ENCODE results near the gene IPP.

DNA sequence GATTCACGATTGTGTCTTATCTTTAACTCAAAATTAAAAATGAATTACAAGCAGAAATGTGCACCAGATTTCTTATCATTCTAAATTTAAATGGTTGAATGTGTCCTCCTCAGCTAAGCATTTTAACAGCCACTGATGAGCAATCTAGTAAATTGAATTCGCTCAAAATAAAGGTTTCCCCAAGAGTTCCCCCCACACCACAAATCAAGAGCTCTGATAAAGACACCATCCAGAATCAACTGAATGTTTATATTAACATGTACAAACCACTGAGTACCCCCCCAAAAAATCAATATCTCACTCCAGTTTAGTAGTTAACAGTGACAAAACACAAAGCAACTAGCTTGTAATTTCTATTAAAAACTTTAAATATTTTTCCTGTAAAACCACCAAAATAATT, 66.1 kb downstream of the IPP start:
- TF ChIP-seq, protein P1, sequence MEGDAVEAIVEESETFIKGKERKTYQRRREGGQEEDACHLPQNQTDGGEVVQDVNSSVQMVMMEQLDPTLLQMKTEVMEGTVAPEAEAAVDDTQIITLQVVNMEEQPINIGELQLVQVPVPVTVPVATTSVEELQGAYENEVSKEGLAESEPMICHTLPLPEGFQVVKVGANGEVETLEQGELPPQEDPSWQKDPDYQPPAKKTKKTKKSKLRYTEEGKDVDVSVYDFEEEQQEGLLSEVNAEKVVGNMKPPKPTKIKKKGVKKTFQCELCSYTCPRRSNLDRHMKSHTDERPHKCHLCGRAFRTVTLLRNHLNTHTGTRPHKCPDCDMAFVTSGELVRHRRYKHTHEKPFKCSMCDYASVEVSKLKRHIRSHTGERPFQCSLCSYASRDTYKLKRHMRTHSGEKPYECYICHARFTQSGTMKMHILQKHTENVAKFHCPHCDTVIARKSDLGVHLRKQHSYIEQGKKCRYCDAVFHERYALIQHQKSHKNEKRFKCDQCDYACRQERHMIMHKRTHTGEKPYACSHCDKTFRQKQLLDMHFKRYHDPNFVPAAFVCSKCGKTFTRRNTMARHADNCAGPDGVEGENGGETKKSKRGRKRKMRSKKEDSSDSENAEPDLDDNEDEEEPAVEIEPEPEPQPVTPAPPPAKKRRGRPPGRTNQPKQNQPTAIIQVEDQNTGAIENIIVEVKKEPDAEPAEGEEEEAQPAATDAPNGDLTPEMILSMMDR (conservative IDR thresholded peaks at IDR 0.05), result no peak
- no peak for TF ChIP-seq EZH2 (IDR thresholded peaks at IDR 0.05; ENCODE audit: low read depth)

Data from PC-9 (cell line).